ENCODE data around the gene LST1.

Gene LST1

DNA sequence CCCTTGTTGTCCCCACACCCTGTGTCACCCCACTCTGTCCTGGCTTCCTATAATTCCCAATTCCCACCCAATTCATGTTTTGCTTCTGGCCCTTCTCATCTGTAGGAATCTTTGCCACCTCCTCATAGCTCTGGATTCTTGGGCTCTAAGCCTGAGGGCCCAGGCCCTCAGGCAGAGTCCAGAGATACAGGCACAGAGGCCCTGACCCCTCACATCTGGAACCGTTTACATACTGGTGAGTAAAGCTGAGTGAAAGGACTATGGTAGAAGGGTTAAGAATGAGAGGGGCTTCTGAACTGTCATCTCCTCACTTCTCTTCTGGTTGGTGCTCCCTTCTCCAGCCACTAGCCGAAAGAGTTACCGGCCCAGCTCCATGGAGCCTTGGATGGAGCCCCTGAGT, 48.1 kb downstream of the LST1 start:
- TF ChIP-seq, protein P1, sequence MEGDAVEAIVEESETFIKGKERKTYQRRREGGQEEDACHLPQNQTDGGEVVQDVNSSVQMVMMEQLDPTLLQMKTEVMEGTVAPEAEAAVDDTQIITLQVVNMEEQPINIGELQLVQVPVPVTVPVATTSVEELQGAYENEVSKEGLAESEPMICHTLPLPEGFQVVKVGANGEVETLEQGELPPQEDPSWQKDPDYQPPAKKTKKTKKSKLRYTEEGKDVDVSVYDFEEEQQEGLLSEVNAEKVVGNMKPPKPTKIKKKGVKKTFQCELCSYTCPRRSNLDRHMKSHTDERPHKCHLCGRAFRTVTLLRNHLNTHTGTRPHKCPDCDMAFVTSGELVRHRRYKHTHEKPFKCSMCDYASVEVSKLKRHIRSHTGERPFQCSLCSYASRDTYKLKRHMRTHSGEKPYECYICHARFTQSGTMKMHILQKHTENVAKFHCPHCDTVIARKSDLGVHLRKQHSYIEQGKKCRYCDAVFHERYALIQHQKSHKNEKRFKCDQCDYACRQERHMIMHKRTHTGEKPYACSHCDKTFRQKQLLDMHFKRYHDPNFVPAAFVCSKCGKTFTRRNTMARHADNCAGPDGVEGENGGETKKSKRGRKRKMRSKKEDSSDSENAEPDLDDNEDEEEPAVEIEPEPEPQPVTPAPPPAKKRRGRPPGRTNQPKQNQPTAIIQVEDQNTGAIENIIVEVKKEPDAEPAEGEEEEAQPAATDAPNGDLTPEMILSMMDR (conservative IDR thresholded peaks at IDR 0.05): no peak
- peak overlapping the region; percentile 33; the same call in 1 of the 2 replicates for H3K27ac ChIP-seq

DNA sequence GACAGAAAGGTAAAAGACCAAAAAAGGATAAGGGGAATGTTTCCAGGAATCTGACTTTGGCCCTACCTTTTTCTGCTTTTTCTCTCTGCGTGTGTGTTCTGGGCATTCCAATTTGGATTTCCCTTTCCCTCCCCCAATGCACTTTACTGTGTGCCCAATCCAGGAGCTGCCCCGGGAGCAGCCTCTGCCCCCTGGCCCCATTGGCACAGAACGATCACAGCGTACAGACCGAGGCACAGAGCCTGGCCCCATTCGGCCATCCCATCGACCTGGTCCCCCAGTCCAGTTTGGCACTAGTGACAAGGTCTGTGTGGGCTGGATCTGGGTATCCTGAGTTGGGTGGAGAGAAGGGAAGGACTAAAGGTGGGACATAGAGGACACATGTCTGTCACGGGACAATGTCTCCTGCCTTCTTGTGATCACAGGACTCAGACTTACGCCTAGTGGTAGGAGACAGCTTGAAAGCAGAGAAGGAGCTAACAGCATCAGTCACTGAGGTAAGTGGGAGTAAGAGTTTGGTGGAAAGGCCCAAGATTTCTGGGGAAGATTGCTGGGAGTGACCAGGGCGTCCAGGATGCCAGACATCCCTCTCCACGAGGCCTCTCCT, 49.0 kb downstream of the LST1 start:
- no peak overlapping the region; the same call in 1 of the 2 replicates for H3K27ac ChIP-seq
- TF ChIP-seq, protein P1 (conservative IDR thresholded peaks at IDR 0.05): no peak

DNA sequence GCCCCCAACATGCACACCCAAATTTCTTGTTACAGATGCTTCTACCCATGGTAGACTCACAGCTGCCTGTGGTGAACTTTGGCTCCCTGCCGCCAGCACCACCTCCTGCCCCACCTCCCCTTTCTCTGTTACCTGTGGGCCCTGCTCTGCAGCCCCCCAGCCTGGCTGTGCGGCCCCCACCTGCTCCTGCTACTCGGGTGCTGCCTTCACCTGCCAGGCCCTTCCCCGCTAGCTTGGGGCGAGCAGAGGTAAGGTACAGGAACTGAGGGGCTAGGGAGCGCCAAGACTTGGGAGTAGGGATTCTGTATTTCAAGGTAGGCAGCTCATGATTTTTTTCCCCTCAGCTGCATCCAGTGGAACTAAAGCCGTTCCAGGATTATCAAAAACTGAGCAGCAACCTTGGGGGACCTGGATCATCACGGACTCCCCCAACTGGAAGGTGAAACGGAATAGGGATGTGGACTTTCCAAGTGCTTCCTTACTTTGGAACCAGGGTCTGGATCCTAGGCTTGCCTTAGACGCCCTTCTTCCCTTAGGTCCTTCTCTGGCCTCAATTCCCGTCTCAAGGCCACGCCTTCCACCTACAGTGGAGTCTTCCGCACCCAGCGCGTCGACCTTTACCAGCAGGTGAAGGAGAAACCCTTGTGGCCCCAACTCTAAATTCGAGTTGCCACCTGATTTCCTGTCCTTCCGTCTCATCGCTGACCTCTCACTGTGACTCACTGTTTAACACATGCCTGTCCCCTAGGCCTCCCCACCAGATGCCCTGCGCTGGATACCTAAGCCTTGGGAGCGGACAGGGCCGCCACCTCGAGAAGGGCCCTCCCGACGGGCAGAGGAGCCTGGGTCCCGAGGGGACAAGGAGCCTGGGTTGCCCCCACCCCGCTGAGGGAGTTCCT, 50.9 kb downstream of the LST1 start:
- no peak overlapping the region for H3K27ac ChIP-seq
- TF ChIP-seq, protein P1 (conservative IDR thresholded peaks at IDR 0.05): no peak
